Activated gamma-delta T cell (primary cell): Measurements from ENCODE around the gene F13A1.
"Not testable (repeated sequence)": the region's sequence is repeated elsewhere in the genome, so short reads cannot be mapped to it uniquely, and the experiment has no call there.

Experiments used
- DNase-seq: peaks from one replicate; lab custom pipeline; 2025; lab: John Stamatoyannopoulos, UW

The F13A1 gene

GRCh38 chr6:6317825-6318733, 2.4 kb downstream of the F13A1 start:
- DNase-seq = no peak

- no peak for DNase-seq
Measured at GRCh38 chr6:6317386-6317785, 3.1 kb downstream of the F13A1 start.

GRCh38 chr6:6315660-6316059, 4.8 kb downstream of the F13A1 start:
- no peak for DNase-seq

- DNase-seq = no peak
Measured at GRCh38 chr6:6314596-6314995, 5.9 kb downstream of the F13A1 start.

- no peak for DNase-seq
Measured at GRCh38 chr6:6312901-6313441, 7.5 kb downstream of the F13A1 start.

GRCh38 chr6:6305575-6305974, 14.9 kb downstream of the F13A1 start:
- no peak for DNase-seq

- DNase-seq = not testable (repeated sequence)
Measured at GRCh38 chr6:6300383-6300782, 20.1 kb downstream of the F13A1 start.

- no peak for DNase-seq
Measured at GRCh38 chr6:6293317-6293716, 27.1 kb downstream of the F13A1 start.

GRCh38 chr6:6287415-6287814, 33.0 kb downstream of the F13A1 start:
- DNase-seq = no peak

GRCh38 chr6:6285679-6286078, 34.8 kb downstream of the F13A1 start:
- DNase-seq = no peak

GRCh38 chr6:6284221-6284966, 36.1 kb downstream of the F13A1 start:
- no peak for DNase-seq

GRCh38 chr6:6283746-6284145, 36.7 kb downstream of the F13A1 start:
- DNase-seq = no peak

GRCh38 chr6:6282716-6283115, 37.7 kb downstream of the F13A1 start:
- no peak for DNase-seq

- DNase-seq = no peak
Measured at GRCh38 chr6:6277413-6277812, 43.0 kb downstream of the F13A1 start.

GRCh38 chr6:6270948-6271535, 49.4 kb downstream of the F13A1 start:
- DNase-seq = no peak

- DNase-seq = no peak
Measured at GRCh38 chr6:6260196-6260722, 60.2 kb downstream of the F13A1 start.

GRCh38 chr6:6256886-6257285, 63.6 kb downstream of the F13A1 start:
- DNase-seq = no peak

- DNase-seq = no peak
Measured at GRCh38 chr6:6256259-6256658, 64.2 kb downstream of the F13A1 start.

GRCh38 chr6:6251555-6252280, 68.7 kb downstream of the F13A1 start:
- no peak for DNase-seq

GRCh38 chr6:6248651-6249050, 71.8 kb downstream of the F13A1 start:
- DNase-seq = no peak

- no peak for DNase-seq
Measured at GRCh38 chr6:6246544-6246943, 73.9 kb downstream of the F13A1 start.

- DNase-seq = no peak
Measured at GRCh38 chr6:6244624-6245023, 75.8 kb downstream of the F13A1 start.
